Loucy (cell line): ENCODE data around the gene B3GALNT1.

Experiments
- CTCF ChIP-seq: fragments of 200-600 bp; sonication (generic); conservative IDR thresholded peaks from 2 replicates; pipeline ENCODE4 v1.5.1; 2014; ENCODE audit warnings: mild to moderate bottlenecking, antibody characterized with exemption, low read length
- EZH2phosphoT487 ChIP-seq: fragments of 200-600 bp; IDR thresholded peaks from 2 replicates; pipeline ENCODE4 v1.6.1; 2018; ENCODE audit warnings: antibody characterized with exemption, mild to moderate bottlenecking, moderate library complexity, borderline replicate concordance

GRCh38 chr3:161153480-161153879, 48.3 kb upstream of the B3GALNT1 start:
- no peak for TF ChIP-seq CTCF
- TF ChIP-seq EZH2phosphoT487: no peak
